ENCODE data around the gene PRR13.
A peak's percentile ranks its signal among the peaks of the same experiment; 100 is the strongest.
"Not testable (repeated sequence)": the region's sequence is repeated elsewhere in the genome, so short reads cannot be mapped to it uniquely, and the experiment has no call there.

Gene PRR13

DNA sequence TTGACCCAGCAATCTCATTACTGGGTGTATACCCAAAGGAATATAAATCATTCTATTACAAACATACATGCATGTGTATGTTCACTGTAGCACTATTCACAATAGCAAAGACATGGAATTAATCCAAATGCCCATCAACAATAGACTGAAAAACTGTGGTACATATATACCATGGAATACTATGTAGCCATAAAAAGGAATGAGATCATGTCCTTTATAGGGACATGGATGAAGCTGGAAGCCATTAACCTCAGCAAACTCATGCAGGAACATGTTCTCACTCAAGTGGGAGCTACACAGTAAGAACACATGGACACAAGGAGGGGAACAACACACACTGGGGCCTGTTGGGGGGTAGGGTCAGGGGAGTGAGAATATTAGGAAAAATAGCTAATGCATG is 2.0 kb upstream of the PRR13 start:
- not testable (repeated sequence) for DNase-seq (ENCODE audit: low spot score)

GRCh38 chr12:53443955-53444354 is 2.4 kb downstream of the PRR13 start:
- no peak for DNase-seq (ENCODE audit: low spot score)

DNA sequence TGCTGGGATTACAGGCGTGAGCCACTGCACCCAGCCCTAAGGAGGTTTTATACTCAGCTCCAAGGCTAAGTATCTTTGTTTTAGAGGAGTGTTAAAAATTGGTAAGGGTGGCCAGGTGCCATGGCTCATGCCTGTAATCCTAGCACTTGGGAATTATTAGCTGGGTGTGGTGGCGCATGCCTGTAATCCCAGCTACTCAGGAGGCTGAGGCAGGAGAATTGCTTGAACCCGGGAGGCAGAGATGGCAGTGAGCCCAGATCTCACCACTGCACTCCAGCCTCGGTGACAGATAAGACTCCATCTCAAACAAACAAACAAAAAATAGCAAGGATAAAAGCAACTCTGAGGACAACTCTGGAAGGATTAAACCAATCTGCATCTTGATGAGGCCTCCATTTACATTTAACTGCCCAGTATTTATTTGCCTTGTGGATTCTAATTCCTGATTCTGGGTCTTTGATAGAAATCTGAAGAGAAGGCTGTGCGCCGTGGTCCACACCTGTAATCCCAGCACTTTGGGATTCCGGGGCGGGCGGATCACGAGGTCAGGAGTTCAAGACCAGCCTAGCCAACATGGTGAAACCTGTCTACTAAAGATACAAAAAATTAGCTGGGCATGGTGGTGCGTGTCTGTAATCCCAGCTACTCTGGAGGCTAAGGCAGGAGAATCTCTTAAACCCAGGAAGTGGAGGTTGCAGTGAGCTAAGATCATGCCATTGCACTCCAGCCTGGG is 3.2 kb downstream of the PRR13 start:
- DNase-seq (ENCODE audit: low spot score) = not testable (repeated sequence)

GRCh38 chr12:53450936-53451335 is 9.4 kb downstream of the PRR13 start:
- no peak for DNase-seq (ENCODE audit: low spot score)

DNA sequence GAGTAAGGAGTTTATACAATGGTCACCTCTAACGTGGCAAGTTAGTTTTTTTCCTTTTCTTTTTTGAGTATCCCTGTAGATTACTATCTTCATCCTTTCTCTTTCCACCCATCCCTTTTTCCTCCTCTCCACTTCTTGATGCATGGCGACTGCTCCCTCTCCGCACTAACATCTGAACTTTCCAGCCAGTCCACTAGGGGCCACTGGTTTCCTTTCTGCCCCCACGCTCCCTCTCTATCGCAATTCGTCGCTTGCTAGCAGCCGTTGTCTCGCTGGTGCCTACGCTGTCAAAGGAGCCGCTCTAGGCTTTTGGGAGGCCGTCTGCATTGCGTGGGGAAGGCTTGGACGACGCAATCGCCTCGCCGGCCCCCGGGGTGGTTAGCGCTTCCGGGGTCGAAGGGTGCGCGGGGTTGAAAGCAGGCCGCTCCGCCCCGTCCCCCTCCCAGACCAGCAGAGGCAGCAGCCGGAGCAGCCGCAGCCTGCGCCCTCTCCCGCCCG is 10.2 kb downstream of the PRR13 start, which contains the start of gene PCBP2:
Gene PCBP2 (plus strand): TSS at position 442 of the 498 bp plus-strand sequence. CDS start 2,699 bp downstream, outside the sequence.
- DNase-seq (ENCODE audit: low spot score) = peak; percentile 97

- DNase-seq (ENCODE audit: low spot score) = peak; percentile 91
Observed at GRCh38 chr12:53452159-53453077, 10.9 kb downstream of the PRR13 start.

- DNase-seq (ENCODE audit: low spot score) = no peak
Observed at GRCh38 chr12:53453953-53454640, 12.6 kb downstream of the PRR13 start.

GRCh38 chr12:53454707-53455106 is 13.2 kb downstream of the PRR13 start:
- DNase-seq (ENCODE audit: low spot score) = no peak

GRCh38 chr12:53456654-53457366 is 15.3 kb downstream of the PRR13 start:
- no peak for DNase-seq (ENCODE audit: low spot score)

GRCh38 chr12:53459097-53459496 is 17.6 kb downstream of the PRR13 start:
- DNase-seq (ENCODE audit: low spot score) = no peak

- no peak for DNase-seq (ENCODE audit: low spot score)
Observed at GRCh38 chr12:53461059-53461458, 19.5 kb downstream of the PRR13 start.

GRCh38 chr12:53461591-53461990 is 20.1 kb downstream of the PRR13 start:
- DNase-seq (ENCODE audit: low spot score) = no peak

- no peak for DNase-seq (ENCODE audit: low spot score)
Observed at GRCh38 chr12:53462935-53463334, 21.4 kb downstream of the PRR13 start.

- DNase-seq (ENCODE audit: low spot score) = no peak
Observed at GRCh38 chr12:53463802-53464560, 22.4 kb downstream of the PRR13 start.

DNA sequence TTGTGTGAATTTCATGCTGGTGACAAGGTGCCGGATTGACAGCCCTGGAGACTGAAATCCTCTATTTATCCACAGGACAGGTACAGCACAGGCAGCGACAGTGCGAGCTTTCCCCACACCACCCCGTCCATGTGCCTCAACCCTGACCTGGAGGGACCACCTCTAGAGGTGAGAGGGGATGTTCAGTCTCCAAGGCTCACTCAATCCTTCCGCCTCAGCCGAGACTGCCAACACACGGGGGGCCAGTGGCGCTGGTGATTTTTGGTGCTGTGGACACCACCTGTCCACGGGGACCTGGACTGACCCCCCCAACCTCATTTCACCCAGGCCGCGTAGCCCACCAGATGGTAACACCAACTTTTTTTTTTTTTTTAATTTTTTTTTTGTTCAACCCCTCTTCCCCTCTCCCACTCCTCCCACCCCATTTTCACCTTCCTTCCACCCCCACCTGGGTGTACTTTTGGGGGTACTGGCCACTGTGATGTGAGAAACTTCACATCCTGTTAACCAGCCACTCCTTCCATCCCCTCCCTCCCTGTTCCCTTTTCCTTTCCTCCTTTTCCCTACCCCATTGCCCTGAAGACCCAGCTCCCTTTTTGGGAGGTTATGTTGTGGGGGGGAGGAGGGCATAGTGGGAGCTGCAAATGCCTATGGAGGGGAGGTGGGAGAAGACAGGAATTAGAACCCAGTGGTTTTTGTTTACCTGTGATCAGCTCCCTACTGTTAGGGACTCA is 23.3 kb downstream of the PRR13 start:
- DNase-seq (ENCODE audit: low spot score) = no peak

DNA sequence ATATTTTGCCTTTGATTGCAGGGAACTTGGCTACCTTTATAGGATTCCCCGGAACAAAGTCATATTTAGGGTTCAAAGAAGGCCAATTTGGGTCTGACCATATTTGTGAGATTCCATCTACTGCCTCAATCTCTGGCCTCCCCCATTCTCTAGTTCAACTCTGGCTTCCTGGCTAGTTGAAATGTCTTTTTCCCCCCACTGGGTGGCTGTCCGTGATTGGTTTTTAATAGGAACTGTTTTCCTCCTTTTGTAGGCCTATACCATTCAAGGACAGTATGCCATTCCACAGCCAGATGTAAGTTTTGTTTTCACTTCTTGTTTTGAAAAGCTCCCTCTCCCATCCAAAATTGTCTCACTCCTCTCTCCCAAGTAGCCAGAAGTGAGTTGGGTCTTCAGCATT is 24.1 kb downstream of the PRR13 start:
- DNase-seq (ENCODE audit: low spot score) = no peak

GRCh38 chr12:53466640-53467039 is 25.1 kb downstream of the PRR13 start:
- no peak for DNase-seq (ENCODE audit: low spot score)

DNA sequence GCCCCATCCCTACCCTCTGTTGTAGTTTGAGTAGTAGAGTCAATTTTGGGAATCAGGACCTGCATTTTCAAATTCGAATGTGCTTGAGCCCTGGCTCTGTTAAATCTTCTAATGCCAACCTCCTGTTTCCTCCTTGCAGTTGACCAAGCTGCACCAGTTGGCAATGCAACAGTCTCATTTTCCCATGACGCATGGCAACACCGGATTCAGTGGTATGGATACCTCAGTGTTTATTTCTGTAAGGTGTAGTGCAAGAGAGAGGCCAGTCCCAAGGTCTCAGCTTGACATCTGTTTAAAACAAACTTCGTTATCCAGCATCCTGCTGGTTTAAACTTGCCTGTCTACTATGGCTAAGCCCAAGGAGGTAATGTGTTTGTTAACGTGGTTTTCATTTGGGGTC is 25.5 kb downstream of the PRR13 start:
- no peak for DNase-seq (ENCODE audit: low spot score)

DNA sequence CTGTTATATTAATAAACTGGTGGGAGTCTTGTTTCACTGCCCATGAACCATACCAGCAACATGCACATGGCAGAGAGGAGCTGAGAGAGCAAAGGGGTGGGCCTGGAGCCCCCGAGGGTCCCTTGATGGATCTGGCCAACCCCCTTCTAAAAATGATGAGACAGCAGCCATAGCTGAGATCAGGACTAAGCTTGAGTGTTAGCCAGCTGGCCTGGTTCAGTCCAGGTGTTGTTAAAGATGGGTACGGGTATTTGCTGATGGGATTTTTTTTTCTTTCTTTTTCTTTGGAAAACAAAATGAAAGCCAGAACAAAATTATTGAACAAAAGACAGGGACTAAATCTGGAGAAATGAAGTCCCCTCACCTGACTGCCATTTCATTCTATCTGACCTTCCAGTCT is 26.3 kb downstream of the PRR13 start:
- no peak for DNase-seq (ENCODE audit: low spot score)

- DNase-seq (ENCODE audit: low spot score) = no peak
Observed at GRCh38 chr12:53468282-53468681, 26.7 kb downstream of the PRR13 start.

Data from AG08396 (cell line).